ENCODE data around the gene MALAT1.
A peak's percentile ranks its signal among the peaks of the same experiment; 100 is the strongest.

MALAT1 gene

DNA sequence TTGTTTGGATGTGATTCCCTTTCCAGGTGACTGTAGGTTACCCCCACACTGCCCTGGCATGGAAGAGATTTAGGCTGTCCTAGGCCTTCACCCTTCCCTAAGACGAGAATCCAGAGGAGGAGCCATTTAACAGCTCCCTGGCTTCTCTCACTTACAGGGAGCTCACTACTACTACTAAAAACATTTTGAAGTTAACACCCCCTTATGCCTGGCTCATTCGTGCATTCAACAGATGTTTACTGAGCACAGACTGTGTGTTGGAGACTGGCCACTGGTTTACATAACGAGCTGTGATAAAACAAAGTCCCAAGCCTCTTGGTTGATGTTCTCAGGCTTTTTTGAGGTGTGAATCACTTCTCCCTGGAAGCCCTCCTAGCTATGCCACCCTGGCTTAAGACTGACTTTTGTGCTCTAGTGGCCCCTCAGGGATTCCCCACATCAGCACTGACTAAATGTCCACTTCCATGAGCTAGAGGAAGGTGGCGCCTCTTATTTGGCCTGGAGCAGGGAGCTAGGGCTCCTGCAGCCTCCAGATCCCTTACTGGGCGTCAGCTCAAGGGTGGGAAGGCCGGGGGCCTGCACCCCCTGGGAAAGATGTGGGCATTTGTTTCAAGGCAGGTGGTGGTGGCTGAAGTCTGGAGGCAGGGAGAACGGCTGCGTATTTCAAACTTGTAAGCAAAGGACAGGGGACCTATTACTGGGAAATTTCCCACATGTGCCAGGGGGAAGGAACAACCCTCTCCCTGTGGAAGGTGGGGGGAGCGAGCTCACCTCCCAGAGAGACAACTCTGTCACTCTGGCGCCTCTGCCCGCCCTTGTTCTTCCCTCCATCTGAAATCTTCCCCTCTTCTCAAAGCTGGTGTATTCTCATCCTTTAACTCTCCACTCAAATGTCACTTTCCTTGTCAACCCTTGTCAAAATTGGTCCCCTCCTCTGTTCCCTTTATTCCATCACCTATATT lies 19.4 kb upstream of the MALAT1 start:
- DNase-seq (ENCODE audit: low read depth), result no peak

DNA sequence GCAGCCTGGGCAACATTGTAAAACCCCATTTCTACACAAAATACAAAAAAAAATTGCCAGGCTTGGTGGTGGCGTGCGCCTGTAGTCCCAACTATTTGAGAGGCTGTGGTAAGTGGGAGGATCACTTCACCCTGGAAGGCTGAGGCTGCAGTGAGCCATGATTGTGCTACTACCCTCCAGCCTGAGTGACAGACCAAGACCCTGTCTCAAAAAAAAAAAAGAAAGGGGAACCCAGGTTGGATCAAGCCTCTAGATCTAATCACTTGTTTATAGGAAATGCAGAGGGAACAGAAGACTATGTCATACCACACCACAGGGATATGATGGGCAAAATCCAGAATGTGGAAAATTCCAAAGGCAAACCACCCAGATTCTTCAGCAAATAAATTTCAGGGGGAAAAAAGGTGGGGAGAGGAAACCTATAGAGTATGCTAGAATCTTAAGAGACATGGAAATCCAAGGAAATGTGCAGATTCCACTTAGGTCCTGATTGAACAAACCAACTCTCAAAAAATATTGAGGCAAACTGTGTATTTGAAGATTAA lies 16.5 kb upstream of the MALAT1 start:
- no peak for DNase-seq (ENCODE audit: low read depth)

DNA sequence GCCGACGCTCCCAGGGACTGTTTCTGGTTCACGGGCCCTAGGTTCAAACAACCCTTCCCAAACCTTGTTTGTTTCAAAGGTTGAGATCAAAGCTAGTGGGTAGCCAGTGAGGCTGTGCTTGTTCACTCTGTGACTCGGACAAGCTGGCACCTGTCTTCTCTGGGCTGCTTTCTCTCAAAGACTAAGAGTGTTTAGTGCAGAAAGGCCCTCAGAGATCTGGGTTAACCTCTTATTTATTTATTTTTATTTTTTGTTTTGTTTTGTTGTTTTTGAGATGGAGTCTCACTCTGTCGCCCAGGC lies 13.0 kb upstream of the MALAT1 start:
- DNase-seq (ENCODE audit: low read depth), result no peak

DNA sequence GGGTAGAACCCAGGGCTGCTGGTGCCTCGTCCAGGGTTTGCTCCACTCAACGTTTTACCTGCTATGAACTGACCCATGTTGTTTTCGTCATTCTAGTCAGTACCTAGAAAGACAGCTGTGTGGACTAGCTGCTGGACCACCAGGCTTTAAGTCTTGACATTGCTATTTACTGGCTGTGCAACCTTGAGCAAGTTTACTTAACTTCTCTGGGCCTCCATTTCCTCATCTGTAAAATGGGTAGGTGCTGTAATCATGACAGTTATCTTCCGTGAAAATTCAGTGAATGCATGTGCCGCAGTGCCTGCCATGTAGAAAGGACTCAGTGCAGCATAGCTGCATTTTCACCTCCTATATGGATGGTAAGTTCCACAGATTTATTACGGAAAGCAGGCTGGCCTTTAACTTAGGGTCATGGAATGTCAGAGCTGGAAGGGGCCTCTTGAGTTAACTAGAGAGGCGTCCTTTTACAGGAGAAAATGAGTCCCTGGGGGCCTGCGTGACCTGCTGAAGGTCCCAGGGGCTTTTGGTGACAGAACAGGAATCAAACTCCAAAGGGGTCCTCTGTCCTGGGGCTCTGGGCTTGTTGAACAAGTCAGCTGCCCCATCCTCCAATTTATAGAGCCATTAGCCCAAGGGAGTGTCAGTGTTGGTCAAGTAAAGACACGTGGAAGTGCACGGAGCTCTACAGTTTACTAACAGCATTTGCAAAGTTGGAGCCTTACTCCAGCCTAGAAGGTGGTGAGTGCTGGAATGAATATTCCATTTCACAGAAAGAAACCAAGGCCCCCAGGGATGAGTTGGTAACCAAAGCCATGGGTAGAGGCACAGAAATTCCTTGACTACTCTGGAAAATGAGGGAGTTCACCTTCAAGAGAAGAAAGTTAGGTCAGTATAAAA lies 12.0 kb upstream of the MALAT1 start:
- no peak for DNase-seq (ENCODE audit: low read depth)

DNA sequence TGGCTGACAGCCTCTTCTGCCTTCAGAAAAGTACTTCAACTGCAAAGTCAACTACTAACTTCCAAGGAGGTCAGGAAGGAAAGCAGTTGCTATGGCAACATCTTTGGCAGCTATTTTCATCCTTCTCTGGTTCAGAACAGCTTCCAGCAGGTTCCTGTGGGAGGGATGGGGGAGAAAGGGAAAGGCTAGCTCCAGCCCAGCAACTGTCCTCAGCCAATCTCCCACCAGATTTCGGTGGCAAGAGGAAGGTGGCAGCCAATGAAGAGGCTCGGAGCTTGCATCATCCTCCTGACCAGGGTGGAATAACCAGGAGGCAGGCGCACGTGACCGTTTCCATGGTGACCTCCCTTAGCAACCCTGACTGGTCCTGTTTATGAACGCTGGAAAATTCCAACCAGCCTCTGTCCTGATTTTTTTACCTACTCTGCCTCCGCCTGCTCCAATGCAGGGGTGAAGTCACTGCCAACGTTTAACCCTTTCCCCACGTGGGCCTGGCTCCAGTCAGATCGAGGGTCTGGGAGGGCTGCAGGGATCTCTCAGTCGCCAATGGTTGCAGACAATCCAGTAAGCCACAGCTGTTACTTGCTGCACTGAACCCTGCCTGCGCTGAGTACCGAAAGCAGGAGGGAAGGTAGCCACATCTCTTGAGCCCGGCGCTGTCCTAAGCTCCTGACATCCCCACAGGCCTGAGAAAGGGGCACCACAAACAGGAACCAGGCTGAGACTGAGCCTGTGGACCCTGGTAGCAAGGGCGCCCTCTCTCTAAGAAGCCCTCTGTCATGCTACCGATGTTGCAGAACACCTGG lies 11.2 kb upstream of the MALAT1 start:
- no peak for DNase-seq (ENCODE audit: low read depth)

DNA sequence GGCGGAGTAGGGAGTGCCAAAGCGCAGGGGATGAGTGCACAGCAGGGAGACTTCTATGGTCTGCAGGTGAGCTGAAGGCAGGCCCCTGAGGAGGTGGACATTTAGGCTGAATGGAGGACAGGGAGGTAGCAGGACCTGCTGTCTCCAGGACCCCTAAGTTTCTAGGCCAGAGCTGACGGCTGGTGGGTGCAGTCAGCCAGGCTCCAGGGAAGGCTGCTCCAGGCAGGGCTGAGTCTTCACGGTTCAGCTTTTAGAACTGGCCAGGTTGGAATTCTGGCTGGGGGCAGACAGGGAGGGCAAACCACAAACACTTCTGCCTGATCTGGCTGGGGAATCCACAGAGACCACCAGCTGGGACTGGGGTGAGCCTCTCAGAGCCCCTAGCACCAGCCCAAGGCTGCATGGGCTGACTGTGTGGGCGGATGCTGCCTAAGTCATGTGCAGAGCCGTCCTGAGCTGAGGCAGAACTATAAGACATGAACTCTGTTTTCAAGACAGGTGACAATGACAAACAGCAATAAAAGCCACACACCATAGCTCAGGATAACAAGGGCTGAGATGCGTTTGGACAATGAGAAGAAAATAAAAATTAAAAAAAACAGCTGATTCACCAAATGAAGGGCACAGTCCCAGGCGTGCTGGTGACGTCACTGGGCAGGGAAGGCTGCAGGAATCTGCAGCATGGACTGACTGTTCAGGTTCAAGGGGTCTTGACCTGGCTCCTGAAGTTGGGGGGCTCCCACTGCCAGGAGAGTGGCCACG lies 10.4 kb upstream of the MALAT1 start:
- DNase-seq (ENCODE audit: low read depth), result no peak

DNA sequence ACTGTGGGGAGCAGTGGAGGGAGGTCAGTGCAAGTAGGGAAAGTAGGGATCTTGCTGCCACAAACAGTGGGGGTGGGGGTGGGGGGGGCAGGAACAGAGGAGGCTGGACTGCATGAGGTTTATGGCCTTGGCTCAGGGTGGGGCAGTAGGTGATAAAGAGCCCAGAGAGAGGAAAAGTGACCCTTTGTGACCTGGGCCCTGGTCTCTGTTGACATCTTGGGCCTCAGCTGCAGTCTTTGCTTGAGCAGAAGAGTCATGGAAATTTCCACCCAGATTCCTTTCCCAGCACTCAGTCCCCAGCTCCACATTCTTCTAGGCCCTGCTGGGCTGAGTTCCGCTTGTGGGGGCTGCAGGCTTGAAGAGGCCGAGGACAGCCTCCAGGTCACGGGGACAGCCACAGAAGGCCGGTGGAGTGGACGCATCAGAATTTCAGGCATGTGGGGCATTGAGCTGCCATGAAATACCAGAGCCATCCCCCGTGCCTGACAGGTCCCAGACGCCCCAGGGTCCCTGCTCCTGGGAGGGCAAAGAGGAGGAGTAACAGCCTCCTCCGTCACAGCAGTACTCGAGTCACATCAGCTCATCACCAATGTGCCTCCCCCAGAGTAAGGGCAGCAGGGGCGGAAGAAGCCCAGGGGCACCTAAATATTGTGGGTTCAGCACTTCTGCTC lies 9.7 kb upstream of the MALAT1 start:
- no peak for DNase-seq (ENCODE audit: low read depth)

DNA sequence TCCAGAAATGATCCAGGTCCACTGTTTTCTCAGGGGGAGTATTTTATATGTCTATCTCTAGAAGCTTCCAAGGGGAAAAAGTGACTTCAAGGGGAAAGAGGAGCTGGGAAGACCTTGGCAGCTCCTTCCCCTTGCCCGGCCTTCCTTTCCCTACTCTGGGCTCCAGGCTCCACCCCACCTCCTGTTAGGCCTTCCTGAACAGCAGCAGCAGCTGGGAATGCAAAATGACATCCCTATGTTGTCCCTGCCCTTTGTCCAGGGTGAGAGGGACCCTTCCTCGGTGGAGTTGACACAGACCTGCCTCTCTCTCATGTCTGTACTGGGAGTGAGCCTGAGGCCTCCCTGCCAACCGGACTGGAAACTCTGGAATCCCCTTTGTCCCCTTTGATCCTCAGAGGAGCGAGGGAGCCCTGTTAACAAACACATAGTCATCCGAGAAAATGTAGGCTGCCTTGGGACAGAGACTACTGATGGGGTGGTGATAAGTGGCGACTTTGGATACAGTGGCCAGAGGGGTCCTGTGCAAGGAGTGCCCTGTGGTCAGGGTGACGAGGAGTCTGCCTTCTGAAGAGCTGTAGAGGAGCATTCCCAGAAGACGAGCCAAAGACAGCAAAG lies 9.0 kb upstream of the MALAT1 start:
- DNase-seq (ENCODE audit: low read depth), result no peak

DNA sequence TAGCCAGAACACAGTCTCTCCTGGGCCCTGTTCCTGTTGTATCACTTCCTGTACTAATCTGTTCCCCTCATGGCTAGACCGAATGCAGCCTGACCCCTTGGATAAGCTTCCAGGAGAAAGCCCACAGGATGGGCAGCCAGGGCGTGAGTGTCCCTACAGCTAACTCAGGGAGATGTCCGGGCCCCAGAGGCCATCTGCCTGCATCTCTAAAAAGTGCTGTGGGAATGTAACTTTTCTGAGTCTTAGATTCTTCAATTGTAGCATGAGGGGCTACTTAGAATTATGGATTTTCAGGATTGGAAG lies 7.7 kb upstream of the MALAT1 start:
- no peak for DNase-seq (ENCODE audit: low read depth)

DNA sequence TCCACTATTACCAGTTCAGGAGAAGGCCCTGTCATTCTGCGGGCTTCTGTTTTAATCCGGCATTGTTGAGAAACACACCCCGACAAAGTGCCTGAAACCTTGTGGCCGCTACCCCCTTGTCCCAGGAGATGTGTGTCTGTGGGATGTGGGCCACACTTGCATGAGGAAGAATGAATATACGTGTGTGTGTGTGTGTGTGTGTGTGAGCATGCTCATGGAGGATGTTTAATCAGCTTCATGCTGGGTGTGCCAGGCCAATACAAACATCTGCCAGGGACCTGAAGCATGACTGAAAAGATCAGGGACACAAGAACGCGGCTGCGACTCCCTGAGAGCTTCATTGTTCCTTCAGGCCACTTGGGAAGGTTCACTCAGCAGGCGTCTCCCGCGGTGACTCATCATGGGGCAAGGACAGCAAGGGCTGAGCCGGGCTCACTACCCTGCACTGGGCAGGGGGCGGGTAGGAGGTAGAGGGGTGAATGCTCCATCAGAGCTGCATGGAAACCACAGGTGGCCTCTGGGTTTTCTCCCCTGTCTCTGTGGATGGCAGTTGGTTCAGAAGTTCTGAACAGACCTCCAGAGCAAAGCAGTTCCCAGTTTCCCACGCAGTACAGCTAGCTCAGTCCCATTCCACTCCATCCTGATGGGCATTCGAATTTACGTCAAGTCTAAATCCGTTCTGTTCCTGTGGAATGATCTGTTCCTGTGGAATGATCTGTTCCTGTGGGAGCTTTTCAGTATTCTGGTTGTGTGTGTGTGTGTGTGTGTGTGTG lies 7.0 kb upstream of the MALAT1 start:
- no peak for DNase-seq (ENCODE audit: low read depth)

DNA sequence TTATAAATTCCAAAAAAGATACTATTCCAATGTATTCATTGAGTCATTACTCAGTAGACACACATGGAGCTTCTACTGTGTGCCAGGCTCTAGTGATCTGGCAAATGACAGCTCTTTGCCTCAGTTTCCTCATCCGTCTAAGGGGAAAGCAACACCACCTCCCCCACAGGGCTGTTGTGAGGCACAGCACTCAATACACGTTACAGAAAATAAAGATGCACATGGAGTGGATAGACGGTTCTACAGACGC lies 6.5 kb upstream of the MALAT1 start:
- DNase-seq (ENCODE audit: low read depth), result no peak

DNA sequence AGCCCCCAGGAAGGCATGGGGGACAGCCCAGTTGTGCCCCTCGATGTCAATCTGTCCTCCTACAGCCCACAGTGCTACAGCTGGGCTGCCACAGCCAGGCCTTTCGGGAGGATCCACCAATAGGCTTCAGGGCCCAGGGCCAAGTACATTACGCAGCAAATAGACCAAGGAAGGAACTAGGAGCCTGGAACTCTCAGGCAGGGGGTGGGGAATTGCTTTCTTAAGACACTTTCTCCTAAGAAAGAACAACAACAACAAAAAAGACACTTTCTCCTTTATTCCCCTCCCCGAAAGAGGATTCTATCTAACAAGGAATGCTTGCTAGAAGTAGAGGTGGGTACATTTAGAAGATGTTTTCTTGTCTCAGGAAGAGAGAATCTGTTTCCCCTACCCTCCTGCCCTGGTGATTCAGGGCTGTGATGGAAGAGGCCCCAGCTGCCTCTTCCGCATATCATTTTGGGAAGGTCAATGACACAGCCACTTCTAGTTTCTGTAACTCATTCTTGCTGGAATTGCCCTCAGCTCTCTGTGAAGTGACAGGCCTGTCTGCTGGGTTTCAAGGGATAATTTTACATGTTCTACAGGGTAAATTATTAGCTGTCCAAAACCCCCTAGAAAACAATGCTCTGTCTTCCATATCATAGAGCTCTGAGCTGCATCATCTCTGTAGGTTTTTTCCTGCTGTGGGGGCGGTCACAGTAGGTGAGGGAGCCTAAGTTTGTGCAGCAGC lies 6.0 kb upstream of the MALAT1 start:
- no peak for DNase-seq (ENCODE audit: low read depth)

DNA sequence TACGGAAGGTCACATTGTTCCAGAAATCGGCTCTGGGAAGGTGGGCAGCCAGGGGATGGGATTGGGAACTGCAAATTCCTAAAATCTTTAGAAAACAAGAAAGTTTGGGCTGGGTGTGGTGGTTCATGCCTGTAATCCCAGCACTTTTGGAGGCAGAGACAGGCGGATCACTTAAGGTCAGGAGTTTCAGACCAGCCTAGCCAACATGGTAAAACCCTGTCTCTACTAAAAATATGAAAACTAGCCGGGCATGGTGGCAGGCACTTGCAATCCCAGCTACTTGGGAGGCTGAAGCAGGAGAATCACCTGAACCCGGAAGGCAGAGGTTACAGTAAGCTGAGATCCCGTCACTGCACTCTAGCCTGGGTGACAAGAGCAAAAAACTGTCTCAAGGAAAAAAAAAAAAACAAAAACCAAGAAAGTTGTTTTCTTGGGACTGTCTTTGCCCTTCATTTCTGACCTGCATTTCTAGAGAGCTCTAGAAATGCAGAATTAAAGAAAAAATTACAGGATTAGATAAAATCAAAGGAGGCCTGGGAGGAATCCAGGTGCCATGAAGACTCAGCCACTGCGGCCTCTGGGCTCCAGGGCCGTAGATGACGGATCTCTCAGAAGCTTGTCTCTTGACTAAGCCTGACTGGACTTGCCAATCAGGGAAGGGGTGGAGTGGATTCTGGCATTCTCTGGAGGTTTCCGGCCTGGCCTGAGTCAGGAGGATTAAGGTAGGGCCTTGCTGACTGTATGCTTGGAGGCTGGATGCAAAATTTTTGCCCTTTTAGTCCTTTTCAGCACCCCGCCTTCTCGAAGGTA lies 5.3 kb upstream of the MALAT1 start:
- DNase-seq (ENCODE audit: low read depth), result no peak

DNA sequence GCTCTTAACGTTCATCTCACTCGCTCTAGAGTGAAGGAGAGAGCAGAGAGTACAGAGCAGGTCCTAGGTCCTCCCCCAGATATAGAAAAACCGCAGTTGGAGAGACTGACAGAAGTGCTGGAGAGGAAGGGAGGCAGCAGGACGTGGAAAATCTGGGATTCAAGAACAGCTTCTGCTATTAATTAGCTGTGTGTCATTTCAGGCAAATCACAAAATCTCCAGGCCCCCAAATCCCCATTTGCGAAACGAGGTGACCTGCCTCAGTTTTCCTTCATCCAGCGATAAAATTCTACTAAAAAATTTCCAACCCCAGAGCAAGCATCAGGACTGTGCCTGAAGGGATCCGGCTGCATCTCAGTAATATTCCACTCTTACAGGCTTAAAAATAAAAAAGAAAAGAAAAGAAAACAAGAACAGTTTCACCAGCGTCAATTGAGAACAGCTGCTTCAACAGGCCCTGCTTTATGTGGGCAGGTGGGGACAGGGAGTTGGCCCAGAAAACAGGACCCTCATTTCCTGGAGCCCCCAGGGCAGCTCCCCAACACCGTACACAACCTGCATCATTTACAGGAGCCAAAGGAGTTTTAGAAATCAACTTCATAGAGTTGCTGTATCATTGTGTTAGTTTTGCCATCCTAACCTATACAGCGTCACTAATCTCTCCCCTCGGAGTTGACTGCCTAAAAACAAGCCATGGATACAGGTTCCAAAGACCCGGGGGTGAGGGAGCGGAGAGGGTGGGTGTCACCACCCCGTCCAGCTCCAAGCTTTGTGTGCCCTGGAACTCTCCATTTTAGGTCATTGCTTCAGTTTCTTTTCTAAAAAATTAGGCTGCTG lies 2.3 kb upstream of the MALAT1 start:
- DNase-seq (ENCODE audit: low read depth), result no peak

DNA sequence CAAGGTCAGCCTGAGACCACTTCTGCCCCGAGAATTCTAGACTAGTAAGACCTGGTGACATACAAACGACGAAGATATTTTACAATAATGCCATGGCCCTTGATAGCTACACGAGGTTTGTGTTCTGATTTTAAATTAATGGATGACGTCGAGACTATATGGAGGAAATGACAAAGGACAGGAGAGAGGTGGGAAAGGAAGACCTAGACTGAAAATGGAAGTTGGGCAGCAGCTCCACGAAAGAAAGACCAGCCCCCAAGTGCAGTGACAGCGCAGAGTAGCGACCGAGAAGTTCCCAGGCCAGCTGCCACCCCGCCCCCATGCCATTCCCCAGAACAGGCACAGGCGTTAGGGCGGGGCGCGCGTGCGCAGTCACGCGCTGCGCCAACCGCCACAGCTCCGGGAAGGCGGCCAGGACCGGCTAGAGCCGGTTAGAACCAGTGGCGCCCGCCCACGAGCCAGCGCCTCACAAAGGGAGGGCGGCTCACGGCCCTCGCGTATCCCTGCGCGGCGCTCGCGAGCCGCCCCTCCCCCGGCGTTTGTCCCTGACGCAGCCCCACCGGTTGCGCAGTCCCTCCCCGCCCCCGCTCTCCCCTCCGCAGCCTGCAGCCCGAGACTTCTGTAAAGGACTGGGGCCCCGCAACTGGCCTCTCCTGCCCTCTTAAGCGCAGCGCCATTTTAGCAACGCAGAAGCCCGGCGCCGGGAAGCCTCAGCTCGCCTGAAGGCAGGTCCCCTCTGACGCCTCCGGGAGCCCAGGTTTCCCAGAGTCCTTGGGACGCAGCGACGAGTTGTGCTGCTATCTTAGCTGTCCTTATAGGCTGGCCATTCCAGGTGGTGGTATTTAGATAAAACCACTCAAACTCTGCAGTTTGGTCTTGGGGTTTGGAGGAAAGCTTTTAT lies 1.5 kb upstream of the MALAT1 start:
- DNase-seq (ENCODE audit: low read depth), result peak; percentile 97

DNA sequence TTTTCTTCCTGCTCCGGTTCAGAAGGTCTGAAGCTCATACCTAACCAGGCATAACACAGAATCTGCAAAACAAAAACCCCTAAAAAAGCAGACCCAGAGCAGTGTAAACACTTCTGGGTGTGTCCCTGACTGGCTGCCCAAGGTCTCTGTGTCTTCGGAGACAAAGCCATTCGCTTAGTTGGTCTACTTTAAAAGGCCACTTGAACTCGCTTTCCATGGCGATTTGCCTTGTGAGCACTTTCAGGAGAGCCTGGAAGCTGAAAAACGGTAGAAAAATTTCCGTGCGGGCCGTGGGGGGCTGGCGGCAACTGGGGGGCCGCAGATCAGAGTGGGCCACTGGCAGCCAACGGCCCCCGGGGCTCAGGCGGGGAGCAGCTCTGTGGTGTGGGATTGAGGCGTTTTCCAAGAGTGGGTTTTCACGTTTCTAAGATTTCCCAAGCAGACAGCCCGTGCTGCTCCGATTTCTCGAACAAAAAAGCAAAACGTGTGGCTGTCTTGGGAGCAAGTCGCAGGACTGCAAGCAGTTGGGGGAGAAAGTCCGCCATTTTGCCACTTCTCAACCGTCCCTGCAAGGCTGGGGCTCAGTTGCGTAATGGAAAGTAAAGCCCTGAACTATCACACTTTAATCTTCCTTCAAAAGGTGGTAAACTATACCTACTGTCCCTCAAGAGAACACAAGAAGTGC lies 661 bp upstream of the MALAT1 start:
- peak; percentile 46 for DNase-seq (ENCODE audit: low read depth)
